Measurements from ENCODE around the gene MSLN.

DNA sequence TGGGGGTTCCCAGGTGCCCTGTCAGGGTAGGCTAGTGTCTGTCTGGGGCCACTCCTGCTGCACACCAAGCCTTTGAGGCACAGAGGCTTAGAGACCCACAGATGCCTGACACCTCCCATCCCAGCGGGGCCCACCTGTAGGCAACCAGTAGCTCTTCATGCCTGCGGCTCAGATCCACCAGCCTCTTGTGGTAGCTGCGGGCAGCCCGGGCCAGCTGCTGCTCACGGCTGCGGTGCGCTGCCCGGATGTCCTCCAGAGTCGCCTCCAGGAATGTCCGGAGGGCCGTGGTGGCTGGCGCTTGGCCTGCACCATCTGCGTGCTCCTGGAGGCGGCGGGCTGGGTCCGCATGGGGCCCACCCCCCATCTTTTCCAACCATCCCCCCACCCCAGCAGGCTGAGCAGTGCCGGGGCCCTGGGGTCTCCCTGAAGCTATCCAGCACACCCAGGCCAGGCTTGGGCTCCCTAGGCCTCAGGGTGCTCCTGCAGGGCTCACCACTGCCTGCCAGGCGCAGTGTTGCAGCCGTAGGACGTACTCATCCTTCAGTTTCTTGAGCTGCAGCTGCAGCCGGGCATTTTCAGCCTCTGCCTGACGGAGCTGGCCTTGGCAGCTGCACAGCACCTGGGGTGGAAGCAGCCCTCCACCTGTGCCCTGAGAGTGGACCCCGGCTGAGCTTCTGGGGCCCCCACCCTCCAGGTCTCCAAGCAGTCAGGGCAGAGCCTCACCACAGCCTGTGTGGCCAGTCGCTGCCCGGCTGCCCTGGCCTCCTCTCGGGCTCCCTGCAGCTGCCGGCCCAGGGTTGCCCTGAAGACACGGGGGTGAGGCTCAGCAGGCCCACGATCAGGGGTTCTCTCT is 36.1 kb upstream of the MSLN start:
- TF ChIP-seq, protein P1, sequence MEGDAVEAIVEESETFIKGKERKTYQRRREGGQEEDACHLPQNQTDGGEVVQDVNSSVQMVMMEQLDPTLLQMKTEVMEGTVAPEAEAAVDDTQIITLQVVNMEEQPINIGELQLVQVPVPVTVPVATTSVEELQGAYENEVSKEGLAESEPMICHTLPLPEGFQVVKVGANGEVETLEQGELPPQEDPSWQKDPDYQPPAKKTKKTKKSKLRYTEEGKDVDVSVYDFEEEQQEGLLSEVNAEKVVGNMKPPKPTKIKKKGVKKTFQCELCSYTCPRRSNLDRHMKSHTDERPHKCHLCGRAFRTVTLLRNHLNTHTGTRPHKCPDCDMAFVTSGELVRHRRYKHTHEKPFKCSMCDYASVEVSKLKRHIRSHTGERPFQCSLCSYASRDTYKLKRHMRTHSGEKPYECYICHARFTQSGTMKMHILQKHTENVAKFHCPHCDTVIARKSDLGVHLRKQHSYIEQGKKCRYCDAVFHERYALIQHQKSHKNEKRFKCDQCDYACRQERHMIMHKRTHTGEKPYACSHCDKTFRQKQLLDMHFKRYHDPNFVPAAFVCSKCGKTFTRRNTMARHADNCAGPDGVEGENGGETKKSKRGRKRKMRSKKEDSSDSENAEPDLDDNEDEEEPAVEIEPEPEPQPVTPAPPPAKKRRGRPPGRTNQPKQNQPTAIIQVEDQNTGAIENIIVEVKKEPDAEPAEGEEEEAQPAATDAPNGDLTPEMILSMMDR (IDR thresholded peaks at IDR 0.05) = no peak
- TF ChIP-seq POLR2AphosphoS5 (IDR thresholded peaks at IDR 0.05) (no peak), POLR2A (IDR thresholded peaks at IDR 0.05) (no peak)
